ENCODE measurements around the gene TEX14.

- peak in 1 of 3 donors; percentile 27 for TF ChIP-seq CTCF (IDR thresholded peaks at IDR 0.05)
- peak; percentile 58 for TF ChIP-seq POLR2A (IDR thresholded peaks at IDR 0.05)
- TF ChIP-seq EP300 (IDR thresholded peaks at IDR 0.05): peak; percentile 64
These were observed 174.4 kb downstream of the TEX14 start for GRCh38 chr17:58517378-58517927.

All from ovary (tissue), 3 donors.